ENCODE measurements around the gene LCN9. TPM values are rescaled to one million over a fixed set of nuclear protein-coding genes. Genes with fewer than 3 reads are reported as not detected.

The LCN9 gene
- total RNA-seq, 1 experiment from 2014 or later: 0.52 TPM

DNA sequence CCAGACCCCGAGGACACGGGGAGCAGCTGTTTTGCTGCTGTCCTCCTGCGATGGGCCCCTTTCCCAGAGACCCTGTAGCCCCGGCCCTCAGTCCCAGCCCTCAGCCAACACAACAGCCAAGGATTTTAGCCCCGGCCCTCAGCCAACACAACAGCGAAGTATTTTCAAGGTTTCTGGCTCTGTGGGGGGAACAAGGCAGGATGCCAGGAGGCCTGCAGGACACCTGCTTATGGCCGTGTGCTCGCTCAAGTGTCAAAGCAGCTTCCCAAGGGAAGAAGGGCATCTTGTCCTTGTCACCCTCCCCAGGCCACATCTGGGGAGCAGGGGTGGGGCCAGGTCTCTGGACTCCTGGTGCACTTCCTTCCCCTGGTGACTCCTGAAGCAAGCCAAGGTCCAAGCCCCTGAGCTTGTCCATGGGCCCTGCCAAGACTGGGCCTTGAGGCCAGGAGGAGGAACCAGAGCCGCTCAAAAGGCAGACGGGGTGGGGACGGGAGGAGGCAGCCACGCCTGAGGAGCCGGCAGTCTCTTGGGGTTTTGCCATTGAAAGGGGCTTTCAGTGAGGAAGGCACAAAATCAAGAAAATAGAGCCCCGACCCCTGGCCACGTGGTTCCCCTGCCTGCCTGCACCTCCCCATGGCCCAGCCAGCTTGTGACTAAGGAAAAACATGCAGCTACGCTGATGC lies 49.6 kb downstream of the LCN9 start:
- no peaks in the 10 kb centered on the region for H4K20me1 ChIP-seq (ENCODE audit: control insufficient read depth, insufficient read depth, insufficient read length)
- peaks cover 0 to 5% of the 10 kb centered on the region in 2 experiments; a peak in 1 of 4 replicates for H3K4me1 Mint-ChIP-seq
- peaks cover 54% of the 10 kb centered on the region for H3K27me3 Mint-ChIP-seq (ENCODE audit: low read depth)

More for the DNA sequence above, 49.6 kb downstream of the LCN9 start:
- H3K23me2 ChIP-seq (ENCODE audit: insufficient read length, low read depth, low read length, poor library complexity, severe bottlenecking): no peaks in the 10 kb centered on the region
- H3K9ac ChIP-seq (ENCODE audit: extremely low read depth, insufficient read length, low read length): no peak overlapping the region
- no peaks in the 10 kb centered on the region for H3K79me1 ChIP-seq (ENCODE audit: insufficient read depth, low read depth, low read length, poor library complexity, severe bottlenecking)
- no peak overlapping the region; the same call in 1 of the 2 replicates for H3K14ac ChIP-seq (ENCODE audit: insufficient read depth, low read length)
- TF ChIP-seq, protein P1, sequence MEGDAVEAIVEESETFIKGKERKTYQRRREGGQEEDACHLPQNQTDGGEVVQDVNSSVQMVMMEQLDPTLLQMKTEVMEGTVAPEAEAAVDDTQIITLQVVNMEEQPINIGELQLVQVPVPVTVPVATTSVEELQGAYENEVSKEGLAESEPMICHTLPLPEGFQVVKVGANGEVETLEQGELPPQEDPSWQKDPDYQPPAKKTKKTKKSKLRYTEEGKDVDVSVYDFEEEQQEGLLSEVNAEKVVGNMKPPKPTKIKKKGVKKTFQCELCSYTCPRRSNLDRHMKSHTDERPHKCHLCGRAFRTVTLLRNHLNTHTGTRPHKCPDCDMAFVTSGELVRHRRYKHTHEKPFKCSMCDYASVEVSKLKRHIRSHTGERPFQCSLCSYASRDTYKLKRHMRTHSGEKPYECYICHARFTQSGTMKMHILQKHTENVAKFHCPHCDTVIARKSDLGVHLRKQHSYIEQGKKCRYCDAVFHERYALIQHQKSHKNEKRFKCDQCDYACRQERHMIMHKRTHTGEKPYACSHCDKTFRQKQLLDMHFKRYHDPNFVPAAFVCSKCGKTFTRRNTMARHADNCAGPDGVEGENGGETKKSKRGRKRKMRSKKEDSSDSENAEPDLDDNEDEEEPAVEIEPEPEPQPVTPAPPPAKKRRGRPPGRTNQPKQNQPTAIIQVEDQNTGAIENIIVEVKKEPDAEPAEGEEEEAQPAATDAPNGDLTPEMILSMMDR (conservative IDR thresholded peaks at IDR 0.05): no peak
- no peaks in the 10 kb centered on the region for H3K4me1 ChIP-seq (ENCODE audit: insufficient read depth, low read length)
- no peak overlapping the region for H3K23ac ChIP-seq (ENCODE audit: insufficient read length, low read depth, low read length)
- no peak overlapping the region for H3K27ac ChIP-seq (ENCODE audit: insufficient read length, low read depth, low read length)
- no peaks in the 10 kb centered on the region for H3K36me3 Mint-ChIP-seq (ENCODE audit: insufficient read depth in 1 of 3, low read depth in 3 of 3)
- H3K4ac ChIP-seq (ENCODE audit: low read depth, low read length): no peak overlapping the region
- no peak overlapping the region for H3K18ac ChIP-seq (ENCODE audit: insufficient read length, low read depth, low read length)
- H3K9me3 ChIP-seq (ENCODE audit: control insufficient read depth, low read depth, low read length): no peaks in the 10 kb centered on the region
- H2BK12ac ChIP-seq (ENCODE audit: insufficient read length, low read depth, low read length): no peak overlapping the region
- no peak overlapping the region for H2BK5ac ChIP-seq (ENCODE audit: insufficient read length, low read length)
- no peak overlapping the region for H2BK15ac ChIP-seq (ENCODE audit: low read depth, low read length)
- H4K8ac ChIP-seq (replicated peaks; ENCODE audit: insufficient read length, low read depth, low read length): no peak overlapping the region
- H3K9me3 Mint-ChIP-seq: no peaks in the 10 kb centered on the region; a peak in 1 of 5 replicates
- DNase-seq: no peak
- no peak overlapping the region for H2BK120ac ChIP-seq (ENCODE audit: low read depth, low read length, poor library complexity, severe bottlenecking)
- no peak overlapping the region for H3K4me2 ChIP-seq (ENCODE audit: insufficient read depth, insufficient read length, low read length)
- H2BK20ac ChIP-seq (ENCODE audit: low read depth, low read length, poor library complexity, severe bottlenecking): no peak overlapping the region
- H3K79me2 ChIP-seq (ENCODE audit: insufficient read depth, low read length): no peaks in the 10 kb centered on the region
- no peak overlapping the region for H2AK5ac ChIP-seq (ENCODE audit: insufficient read length, low read length)
- no peak overlapping the region for H3K27ac Mint-ChIP-seq
- H3T11ph ChIP-seq (ENCODE audit: low read length): no peak overlapping the region
- H2AFZ ChIP-seq (ENCODE audit: low read length): no peak overlapping the region
- WGBS (ENCODE audit: extremely low coverage, insufficient read length, low lambda C conversion rate): no CpG with 5 or more reads among the region's 16 CpGs
- H3K56ac ChIP-seq (ENCODE audit: insufficient read length, low read depth, low read length): no peak overlapping the region
- no peak overlapping the region for H4K5ac ChIP-seq (ENCODE audit: insufficient read length, low read depth, low read length)
- peaks cover 6% of the 10 kb centered on the region; the same call in 1 of the 2 replicates for H3K27me3 ChIP-seq (ENCODE audit: insufficient read depth, low read length)
- H3K4me3 Mint-ChIP-seq: peak overlapping the region in 1 of 2 experiments; percentile 26; a peak in 1 of 5 replicates
- no peak overlapping the region for H4K91ac ChIP-seq (ENCODE audit: insufficient read length, low read depth, low read length)
